Neutrophil (primary cell): Measurements from ENCODE around the gene TAGLN.

Source experiments
- H3K27ac ChIP-seq: fragments of 200-600 bp; sonication (generic); 2 replicates; pipeline ENCODE4 v1.5.1; 2016; ENCODE audit warnings: mild to moderate bottlenecking, moderate library complexity
- H3K27me3 ChIP-seq: fragments of 200-600 bp; sonication (generic); 2 replicates; pipeline ENCODE4 v1.6.0; 2016; ENCODE audit warnings: mild to moderate bottlenecking
- H3K36me3 ChIP-seq: fragments of 200-600 bp; sonication (generic); 2 replicates; pipeline ENCODE4 v1.5.1; 2017
- H3K4me1 ChIP-seq, 2 experiments: fragments of 200-600 bp in 1 of 2; sonication (generic) in 1 of 2; 1 replicate in 1 of 2; 2 replicates in 1 of 2; pipeline versions ENCODE4 v1.5.1 to v1.6.1; 2013 to 2016; ENCODE audit warnings: low read depth in 1 of 2, low read length in 1 of 2, mild to moderate bottlenecking in 1 of 2, moderate library complexity in 1 of 2; ENCODE audit not compliant: control insufficient read depth in 1 of 2, insufficient read depth in 1 of 2
- H3K4me3 ChIP-seq, 2 experiments: fragments of 200-600 bp in 1 of 2; sonication (generic) in 1 of 2; 1 replicate in 1 of 2; 2 replicates in 1 of 2; pipeline ENCODE4 v1.5.1; 2013 to 2016; ENCODE audit warnings: low read depth in 1 of 2, low read length in 1 of 2, mild to moderate bottlenecking in 1 of 2, moderate library complexity in 1 of 2
- H3K9me3 ChIP-seq: fragments of 200-600 bp; sonication (generic); 2 replicates; pipeline ENCODE4 v1.5.1; 2016
- TF ChIP-seq, protein P1 (sequence below): fragments of 200-600 bp; sonication (generic); IDR thresholded peaks from 2 replicates; pipeline ENCODE4 v1.5.1; 2016; ENCODE audit warnings: antibody characterized with exemption

Gene TAGLN

DNA sequence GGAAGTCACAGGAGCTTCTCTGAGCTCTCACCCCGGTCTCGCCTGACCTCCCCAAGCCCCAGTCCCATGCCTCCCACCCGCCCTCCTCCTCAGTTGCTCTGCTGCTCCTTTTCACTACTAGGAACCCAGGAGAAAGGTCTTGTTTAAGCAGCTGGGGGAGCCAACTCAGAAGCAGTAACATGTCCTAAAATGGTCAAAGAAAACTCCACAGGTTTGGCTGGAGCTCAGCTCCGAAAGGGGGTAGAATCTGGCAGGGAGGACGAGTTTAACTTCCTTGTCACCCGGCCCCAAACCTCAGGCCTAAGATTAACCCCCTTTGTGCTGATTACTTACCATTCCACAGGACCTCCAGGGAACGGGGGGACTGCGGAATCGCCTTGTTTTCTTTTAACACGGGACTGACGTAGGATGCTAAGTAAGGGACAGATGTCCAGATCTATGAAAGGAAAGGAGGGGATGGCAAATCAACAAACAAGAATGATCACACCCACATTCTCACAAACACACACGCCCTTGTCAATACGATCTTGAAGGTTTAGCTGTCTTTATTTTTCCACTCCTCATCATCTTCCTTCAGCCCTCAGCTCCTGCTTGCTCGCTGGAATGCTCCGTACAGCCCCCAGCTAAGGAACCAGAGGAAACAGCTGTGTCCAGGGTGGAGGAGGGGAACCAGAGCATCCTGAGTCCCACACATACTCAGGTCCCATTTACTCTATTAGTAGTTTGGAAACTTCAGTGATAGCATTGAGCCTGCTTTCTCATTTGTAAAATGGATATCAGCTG is 19.2 kb downstream of the TAGLN start:
- H3K9me3 ChIP-seq: no peaks in the 10 kb centered on the region
- peaks cover 92% of the 10 kb centered on the region for H3K36me3 ChIP-seq
- no peak overlapping the region for H3K4me3 ChIP-seq
- no peak overlapping the region for H3K27ac ChIP-seq
- no peaks in the 10 kb centered on the region for H3K27me3 ChIP-seq
- H3K4me1 ChIP-seq: no peaks in the 10 kb centered on the region
- TF ChIP-seq, protein P1, sequence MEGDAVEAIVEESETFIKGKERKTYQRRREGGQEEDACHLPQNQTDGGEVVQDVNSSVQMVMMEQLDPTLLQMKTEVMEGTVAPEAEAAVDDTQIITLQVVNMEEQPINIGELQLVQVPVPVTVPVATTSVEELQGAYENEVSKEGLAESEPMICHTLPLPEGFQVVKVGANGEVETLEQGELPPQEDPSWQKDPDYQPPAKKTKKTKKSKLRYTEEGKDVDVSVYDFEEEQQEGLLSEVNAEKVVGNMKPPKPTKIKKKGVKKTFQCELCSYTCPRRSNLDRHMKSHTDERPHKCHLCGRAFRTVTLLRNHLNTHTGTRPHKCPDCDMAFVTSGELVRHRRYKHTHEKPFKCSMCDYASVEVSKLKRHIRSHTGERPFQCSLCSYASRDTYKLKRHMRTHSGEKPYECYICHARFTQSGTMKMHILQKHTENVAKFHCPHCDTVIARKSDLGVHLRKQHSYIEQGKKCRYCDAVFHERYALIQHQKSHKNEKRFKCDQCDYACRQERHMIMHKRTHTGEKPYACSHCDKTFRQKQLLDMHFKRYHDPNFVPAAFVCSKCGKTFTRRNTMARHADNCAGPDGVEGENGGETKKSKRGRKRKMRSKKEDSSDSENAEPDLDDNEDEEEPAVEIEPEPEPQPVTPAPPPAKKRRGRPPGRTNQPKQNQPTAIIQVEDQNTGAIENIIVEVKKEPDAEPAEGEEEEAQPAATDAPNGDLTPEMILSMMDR: no peak

DNA sequence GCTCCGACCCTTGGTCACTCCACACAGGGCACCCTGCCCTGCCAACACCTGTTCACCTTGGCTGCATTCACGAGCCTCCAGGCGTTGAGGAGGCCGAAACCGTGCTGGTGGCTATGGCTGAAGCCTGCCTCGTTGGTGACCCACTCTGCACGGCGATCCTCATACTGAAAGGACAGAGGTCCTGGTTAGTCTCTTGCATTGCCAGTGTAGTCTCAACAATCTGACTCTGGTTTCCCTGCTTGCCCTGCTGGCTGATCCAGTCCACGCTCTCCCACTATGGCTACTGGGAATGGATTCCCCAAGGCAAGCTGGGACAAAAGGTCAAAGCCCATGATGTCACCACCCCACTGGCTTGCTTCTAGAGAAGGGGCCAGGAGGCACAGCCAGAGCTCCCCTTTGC is 19.8 kb downstream of the TAGLN start:
- H3K4me3 ChIP-seq: no peak overlapping the region
- no peaks in the 10 kb centered on the region for H3K27me3 ChIP-seq
- H3K9me3 ChIP-seq: no peaks in the 10 kb centered on the region
- peaks cover 93% of the 10 kb centered on the region for H3K36me3 ChIP-seq
- H3K4me1 ChIP-seq: no peaks in the 10 kb centered on the region
- TF ChIP-seq, protein P1: no peak
- no peak overlapping the region for H3K27ac ChIP-seq

DNA sequence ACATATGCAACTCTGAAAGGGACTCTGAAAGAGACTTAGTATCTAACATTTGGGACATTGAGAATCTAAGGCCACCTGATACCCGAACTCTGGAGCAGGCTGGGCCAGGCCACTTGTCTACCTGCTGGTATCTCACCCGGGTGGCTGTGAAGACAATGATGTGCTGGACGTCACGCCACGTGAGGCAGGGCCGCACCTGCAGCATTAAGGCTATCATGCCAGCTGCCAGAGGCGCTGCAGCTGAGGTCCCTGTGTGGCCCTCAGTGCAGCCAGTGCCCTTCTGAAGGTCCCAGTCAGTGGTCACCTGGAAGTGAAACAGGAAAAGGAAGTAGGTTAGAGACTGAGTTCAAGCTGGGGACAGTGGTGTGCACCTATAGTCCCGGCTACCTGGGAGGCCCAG is 20.3 kb downstream of the TAGLN start:
- H3K4me1 ChIP-seq: no peaks in the 10 kb centered on the region

DNA sequence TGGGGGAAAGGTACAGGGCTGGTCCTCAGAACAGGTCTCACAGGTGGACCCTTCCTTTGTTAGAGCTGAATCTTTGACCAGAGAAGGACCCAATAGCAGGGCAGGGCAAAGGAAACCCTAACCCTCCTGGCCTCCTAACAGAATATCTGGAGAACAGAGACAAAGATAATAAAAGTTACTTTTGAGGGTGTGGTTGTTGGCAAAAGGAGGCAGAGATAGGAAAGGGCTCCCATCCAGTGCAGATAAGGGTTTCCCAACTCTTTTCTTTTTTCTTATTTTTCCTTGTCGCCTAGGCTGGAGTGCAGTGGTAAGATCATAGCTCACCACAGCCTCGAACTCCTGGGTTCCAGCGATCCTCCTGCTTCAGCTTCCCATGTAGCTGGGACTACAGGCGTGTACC is 20.8 kb downstream of the TAGLN start:
- Histone ChIP-seq H3K27ac (no peak overlapping the region), H3K36me3 (peaks cover 92% of the 10 kb centered on the region), H3K4me1 (no peaks in the 10 kb centered on the region), H3K4me3 (no peak overlapping the region), H3K9me3 (no peaks in the 10 kb centered on the region), H3K27me3 (no peaks in the 10 kb centered on the region)
- TF ChIP-seq, protein P1: no peak

More for the DNA sequence above, 20.3 kb downstream of the TAGLN start:
- H3K27me3 ChIP-seq: no peaks in the 10 kb centered on the region
- no peak overlapping the region for H3K27ac ChIP-seq
- H3K4me3 ChIP-seq: no peak overlapping the region
- TF ChIP-seq, protein P1: no peak
- H3K9me3 ChIP-seq: no peaks in the 10 kb centered on the region
- peaks cover 93% of the 10 kb centered on the region for H3K36me3 ChIP-seq

DNA sequence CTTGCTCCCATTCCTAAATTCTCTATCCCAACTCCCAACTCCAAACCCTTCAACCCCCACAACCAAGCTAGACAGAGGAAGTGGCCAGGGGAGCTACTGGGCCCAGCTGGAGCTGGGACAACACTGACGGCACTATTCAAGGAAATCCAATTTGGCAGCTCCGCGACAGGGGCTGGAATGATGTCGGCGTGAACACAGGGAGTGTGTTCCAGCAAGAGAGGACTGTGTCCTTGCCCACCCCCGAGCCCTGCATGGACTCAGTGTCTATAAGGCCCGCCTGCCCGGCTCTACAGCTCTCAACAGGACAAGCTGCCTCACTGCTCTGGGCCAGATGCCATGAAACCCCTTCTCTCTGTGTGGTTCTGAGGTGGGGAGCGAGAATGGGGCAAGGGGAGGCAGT is 21.4 kb downstream of the TAGLN start:
- TF ChIP-seq, protein P1: no peak
- Histone ChIP-seq H3K4me3 (no peak overlapping the region), H3K27me3 (no peaks in the 10 kb centered on the region), H3K9me3 (no peaks in the 10 kb centered on the region), H3K36me3 (peaks cover 97% of the 10 kb centered on the region), H3K27ac (no peak overlapping the region), H3K4me1 (no peaks in the 10 kb centered on the region)
